GM08714 (cell line): Measurements from ENCODE around the gene HIP1.
"Not testable (repeated sequence)": the region's sequence is repeated elsewhere in the genome, so short reads cannot be mapped to it uniquely, and the experiment has no call there.

Source experiments
- H3K4me3 ChIP-seq: fragments of 200-500 bp; sonication (Bioruptor generic); 2 replicates; pipeline ENCODE4 v1.5.1; 2014; ENCODE audit warnings: mild to moderate bottlenecking, low read length, inconsistent platforms
- ZNF274 ChIP-seq: IDR thresholded peaks from 2 replicates; pipeline ENCODE4 v1.6.1; 2012; ENCODE audit warnings: mild to moderate bottlenecking, low read depth, low read length

HIP1 gene

GRCh38 chr7:75621124-75621523 is 117.6 kb downstream of the HIP1 start:
- H3K4me3 ChIP-seq, result no peak overlapping the region
- TF ChIP-seq ZNF274, result no peak

DNA sequence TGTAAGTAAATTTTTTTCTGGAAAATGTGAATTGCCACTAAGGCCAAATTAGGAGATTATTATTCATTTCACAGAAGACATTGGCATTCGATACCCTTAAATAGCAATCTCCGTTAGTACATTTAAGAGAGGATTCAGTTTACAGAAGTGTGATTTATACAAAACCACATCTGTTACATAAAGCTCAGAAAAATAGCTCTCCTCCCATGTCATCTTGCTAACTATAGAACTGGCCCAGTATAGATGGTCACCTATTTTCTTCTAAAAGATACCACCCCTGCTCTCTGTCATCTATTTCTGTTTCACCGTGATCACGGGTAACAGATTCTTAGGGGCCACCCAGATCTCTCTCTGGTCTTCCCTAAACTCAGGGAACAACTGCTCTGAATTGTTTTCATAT is 119.1 kb downstream of the HIP1 start:
- no peak overlapping the region for H3K4me3 ChIP-seq
- no peak for TF ChIP-seq ZNF274

- H3K4me3 ChIP-seq, result no peak overlapping the region
- no peak for TF ChIP-seq ZNF274
These were observed 121.0 kb downstream of the HIP1 start for GRCh38 chr7:75617634-75618234.

DNA sequence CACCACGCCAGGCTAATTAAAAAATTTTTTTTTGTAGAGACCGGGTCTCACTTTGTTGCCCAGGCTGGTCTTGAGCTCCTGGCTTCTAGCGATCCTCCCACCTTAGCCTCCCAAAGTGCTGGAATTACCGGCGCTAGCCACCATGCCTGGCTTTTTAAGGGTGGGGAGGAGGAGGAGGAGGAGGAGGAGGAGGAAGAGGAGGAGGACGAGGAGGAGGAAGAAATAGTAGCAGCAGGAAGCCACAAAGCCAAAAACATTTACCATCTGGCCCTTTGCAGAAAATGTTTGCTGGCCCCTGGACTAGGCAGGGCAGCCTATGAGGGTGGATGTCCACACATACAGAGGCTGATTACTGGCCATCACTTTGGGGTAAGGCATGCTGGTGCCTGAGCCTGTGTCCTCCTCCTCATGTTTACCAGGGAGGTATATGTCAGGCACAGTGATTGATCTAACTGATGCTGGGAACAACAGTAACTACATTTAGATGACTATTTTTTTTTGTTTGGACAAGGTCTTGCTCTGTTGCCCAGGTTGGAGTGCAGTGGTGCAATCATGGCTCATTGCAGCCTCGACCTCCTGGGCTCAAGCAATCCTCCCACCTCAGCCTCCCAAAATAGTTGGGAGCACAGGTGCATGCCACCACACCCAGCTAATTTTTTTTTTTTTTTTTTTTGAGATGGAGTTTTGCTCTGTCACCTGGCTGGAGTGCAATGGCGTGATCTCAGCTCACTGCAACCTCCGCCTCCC is 122.1 kb downstream of the HIP1 start:
- no peak overlapping the region for H3K4me3 ChIP-seq

GRCh38 chr7:75614401-75614800 is 124.3 kb downstream of the HIP1 start:
- no peak for TF ChIP-seq ZNF274
- no peak overlapping the region for H3K4me3 ChIP-seq

More for the DNA sequence above, 122.1 kb downstream of the HIP1 start:
- no peak for TF ChIP-seq ZNF274

DNA sequence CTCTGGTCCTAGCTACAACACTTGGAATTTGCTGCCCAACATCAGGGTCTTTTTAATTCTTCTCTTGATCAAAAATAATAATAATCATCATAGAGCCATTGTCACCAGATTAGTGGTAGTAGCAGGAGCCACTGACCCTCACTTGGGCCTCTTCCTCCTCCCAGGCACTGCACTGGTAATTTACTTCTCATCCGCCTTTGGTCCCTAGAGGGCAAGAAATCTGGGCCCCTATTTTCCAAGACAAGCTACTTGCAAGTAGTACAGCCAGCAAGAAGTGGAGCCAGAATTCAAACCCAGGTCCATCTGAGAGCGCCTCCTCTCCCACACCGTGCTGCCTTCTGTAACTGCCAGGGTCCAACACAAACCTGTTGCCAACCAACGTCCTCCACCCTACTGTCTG is 125.4 kb downstream of the HIP1 start:
- no peak overlapping the region for H3K4me3 ChIP-seq
- no peak for TF ChIP-seq ZNF274

DNA sequence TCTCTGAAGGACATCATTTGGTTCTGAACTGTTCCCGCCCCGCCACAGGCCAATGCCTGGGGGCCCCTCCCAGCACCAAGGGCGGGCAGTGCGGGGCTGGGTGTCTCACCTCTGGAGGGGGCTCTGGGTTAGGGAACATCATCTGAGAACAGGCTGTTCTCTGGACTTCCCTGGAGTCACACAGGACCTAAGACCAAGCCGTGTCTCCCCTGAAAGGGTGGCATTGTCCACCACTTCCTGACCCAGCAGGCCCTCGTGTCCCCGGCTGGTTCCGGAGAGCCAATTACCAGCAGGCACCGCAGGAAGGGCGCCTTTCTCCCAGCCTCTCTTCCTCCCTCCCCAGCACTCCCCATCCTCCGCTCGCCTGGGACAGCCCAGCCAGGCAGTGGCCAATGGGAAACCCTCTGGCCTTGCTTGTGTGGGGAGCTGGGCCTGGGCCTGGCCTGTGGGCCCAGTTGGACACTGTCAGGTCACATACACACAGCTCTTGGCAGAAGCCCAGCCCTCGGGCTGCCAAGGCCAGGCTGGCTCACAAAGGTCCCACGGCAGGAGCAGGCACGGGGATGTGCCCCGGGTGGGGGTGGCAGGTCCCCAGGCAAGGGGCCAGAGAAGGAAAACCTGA is 127.1 kb downstream of the HIP1 start:
- H3K4me3 ChIP-seq, result no peak overlapping the region
- no peak for TF ChIP-seq ZNF274

- not testable (repeated sequence) for H3K4me3 ChIP-seq
These were observed 129.3 kb downstream of the HIP1 start for GRCh38 chr7:75609416-75609815.

- no peak for TF ChIP-seq ZNF274
- no peak overlapping the region for H3K4me3 ChIP-seq
These were observed 130.2 kb downstream of the HIP1 start for GRCh38 chr7:75608451-75609122.

DNA sequence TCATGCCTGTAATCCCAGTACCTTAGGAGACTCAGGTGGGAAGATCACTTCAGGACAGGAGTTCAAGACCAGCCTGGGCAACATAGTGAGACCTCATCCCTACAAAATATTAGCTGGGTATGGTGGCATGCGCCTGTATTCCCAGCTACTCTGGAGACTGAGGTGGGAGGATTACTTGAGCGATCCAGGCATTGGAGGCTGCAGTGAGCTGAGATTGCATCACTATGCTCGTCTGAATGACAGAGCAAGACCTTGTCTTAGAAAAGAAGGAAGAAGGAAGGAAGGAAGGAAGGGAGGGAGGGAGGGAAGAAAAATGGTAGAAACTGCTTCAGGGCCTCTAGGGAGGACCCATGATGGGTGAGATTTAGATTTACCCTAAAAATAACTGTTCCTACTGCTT is 134.3 kb downstream of the HIP1 start:
- no peak overlapping the region for H3K4me3 ChIP-seq
- no peak for TF ChIP-seq ZNF274

GRCh38 chr7:75602831-75603230 is 135.9 kb downstream of the HIP1 start:
- H3K4me3 ChIP-seq, result not testable (repeated sequence)

GRCh38 chr7:75601539-75601938 is 137.2 kb downstream of the HIP1 start:
- no peak for TF ChIP-seq ZNF274
- H3K4me3 ChIP-seq, result no peak overlapping the region

- not testable (repeated sequence) for H3K4me3 ChIP-seq
These were observed 138.0 kb downstream of the HIP1 start for GRCh38 chr7:75600748-75601147.

DNA sequence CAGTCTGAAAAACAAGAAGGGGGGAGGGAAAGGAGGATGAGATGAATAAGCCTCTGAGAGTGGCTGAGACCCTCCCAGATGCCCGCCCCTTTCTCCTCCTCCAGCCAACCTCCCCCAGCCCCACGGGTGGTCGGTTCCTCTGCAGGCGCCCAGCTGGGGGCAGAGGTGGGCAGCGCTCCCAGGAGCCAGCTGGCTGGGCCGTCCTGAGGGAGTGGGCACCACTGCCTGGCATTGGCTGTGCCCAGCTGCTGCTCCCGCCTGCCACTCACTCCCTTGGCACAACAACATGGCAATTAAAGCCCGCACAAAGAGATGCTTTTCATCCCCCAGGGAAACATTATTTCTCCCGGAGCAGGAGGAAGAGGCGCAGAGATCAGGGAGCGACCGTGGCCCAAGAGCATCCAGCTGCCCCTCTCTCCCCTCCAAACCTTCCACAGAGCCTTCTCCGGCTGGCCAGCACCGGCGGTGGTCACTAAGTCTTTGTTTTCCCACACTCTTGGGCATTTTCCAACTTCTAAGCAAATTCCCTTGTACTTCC is 139.4 kb downstream of the HIP1 start:
- H3K4me3 ChIP-seq, result no peak overlapping the region
- TF ChIP-seq ZNF274, result no peak
